MM.1S (cell line): ENCODE measurements around the gene ZNF891.

Source experiments
- DNase-seq: peaks from one replicate; pipeline ENCODE4 v3.0.0-alpha.2; 2015
- H2AFZ ChIP-seq: fragments of 300-600 bp; sonication (generic); 2 replicates; pipeline ENCODE4 v1.6.0; 2016; ENCODE audit warnings: antibody characterized with exemption, low read length
- H3F3A ChIP-seq: fragments of 300-600 bp; sonication (generic); 2 replicates; pipeline ENCODE4 v1.6.1; 2016; ENCODE audit warnings: mild to moderate bottlenecking, antibody characterized with exemption, low read length, moderate library complexity, mixed read lengths; ENCODE audit not compliant: insufficient read depth
- H3K27ac ChIP-seq: fragments of 300-600 bp; sonication (generic); 2 replicates; pipeline ENCODE4 v1.5.1; 2016; ENCODE audit warnings: mild to moderate bottlenecking, low read length
- H3K27me3 ChIP-seq: fragments of 300-600 bp; sonication (generic); replicated peaks from 2 replicates; pipeline ENCODE4 v1.6.0; 2016; ENCODE audit warnings: low read length; ENCODE audit not compliant: insufficient read depth
- H3K36me3 ChIP-seq: fragments of 300-600 bp; sonication (generic); replicated peaks from 2 replicates; pipeline ENCODE4 v1.6.1; 2016; ENCODE audit warnings: mild to moderate bottlenecking, low read length, mixed read lengths; ENCODE audit not compliant: insufficient read depth
- H3K4me1 ChIP-seq: fragments of 300-600 bp; sonication (generic); 2 replicates; pipeline ENCODE4 v1.6.1; 2016; ENCODE audit warnings: low read length, mixed read lengths
- H3K4me2 ChIP-seq: fragments of 300-600 bp; sonication (generic); 2 replicates; pipeline ENCODE4 v1.6.0; 2016; ENCODE audit warnings: low read depth, low read length
- H3K4me3 ChIP-seq: fragments of 300-600 bp; sonication (generic); 2 replicates; pipeline ENCODE4 v1.5.1; 2016; ENCODE audit warnings: low read length, mixed read lengths
- H3K79me2 ChIP-seq: fragments of 300-600 bp; sonication (generic); 2 replicates; pipeline ENCODE4 v1.6.1; 2016; ENCODE audit warnings: mixed run types, low read length, mixed read lengths
- H3K9ac ChIP-seq: fragments of 300-600 bp; sonication (generic); 2 replicates; pipeline ENCODE4 v1.6.1; 2016; ENCODE audit warnings: low read length, mixed read lengths
- H3K9me2 ChIP-seq: fragments of 300-600 bp; sonication (generic); replicated peaks from 2 replicates; pipeline ENCODE4 v1.6.1; 2016; ENCODE audit warnings: mild to moderate bottlenecking, low read length, mixed read lengths; ENCODE audit not compliant: insufficient read depth
- H3K9me3 ChIP-seq: fragments of 300-600 bp; sonication (generic); replicated peaks from 2 replicates; pipeline ENCODE4 v1.6.1; 2016; ENCODE audit warnings: mild to moderate bottlenecking, low read length, mixed read lengths; ENCODE audit not compliant: insufficient read depth
- H4K20me1 ChIP-seq: fragments of 300-600 bp; sonication (generic); 2 replicates; pipeline ENCODE4 v1.6.1; 2016; ENCODE audit warnings: mild to moderate bottlenecking, low read length, moderate library complexity, mixed read lengths; ENCODE audit not compliant: insufficient read depth
- CTCF ChIP-seq: fragments of 300-600 bp; sonication (generic); IDR thresholded peaks from 2 replicates; pipeline ENCODE4 v1.5.1; 2016; ENCODE audit warnings: antibody characterized with exemption, low read length, mixed read lengths
- EZH2 ChIP-seq: fragments of 300-600 bp; sonication (generic); optimal IDR thresholded peaks from 2 replicates; pipeline ENCODE3; 2017; ENCODE audit warnings: low read depth, mild to moderate bottlenecking, antibody characterized with exemption, low read length, mixed read lengths
- EZH2phosphoT487 ChIP-seq: fragments of 300-600 bp; sonication (generic); IDR thresholded peaks from 2 replicates; pipeline ENCODE4 v1.6.1; 2018; ENCODE audit warnings: antibody characterized with exemption, low read length

The ZNF891 gene

GRCh38 chr12:133124674-133125073 is 5.4 kb downstream of the ZNF891 start:
- no peaks in the 10 kb centered on the region for H4K20me1 ChIP-seq
- TF ChIP-seq EZH2phosphoT487 (no peak), CTCF (no peak), EZH2 (no peak)
- H3K9ac ChIP-seq = no peak overlapping the region
- H3K4me2 ChIP-seq = no peak overlapping the region
- no peak overlapping the region for H2AFZ ChIP-seq
- no peaks in the 10 kb centered on the region for H3K9me3 ChIP-seq
- no peaks in the 10 kb centered on the region for H3K9me2 ChIP-seq
- no peaks in the 10 kb centered on the region for H3K27me3 ChIP-seq
- no peaks in the 10 kb centered on the region for H3K36me3 ChIP-seq
- H3K4me3 ChIP-seq = no peak overlapping the region
- H3F3A ChIP-seq = no peaks in the 10 kb centered on the region
- H3K27ac ChIP-seq = no peak overlapping the region
- H3K79me2 ChIP-seq = no peaks in the 10 kb centered on the region
- no peaks in the 10 kb centered on the region for H3K4me1 ChIP-seq
- no peak for DNase-seq

- Histone ChIP-seq H3F3A (no peaks in the 10 kb centered on the region), H3K79me2 (no peaks in the 10 kb centered on the region), H3K4me2 (no peak overlapping the region), H3K9ac (no peak overlapping the region), H4K20me1 (no peaks in the 10 kb centered on the region), H3K9me3 (no peaks in the 10 kb centered on the region), H3K4me1 (no peaks in the 10 kb centered on the region), H3K36me3 (no peaks in the 10 kb centered on the region), H3K27me3 (no peaks in the 10 kb centered on the region), H3K9me2 (no peaks in the 10 kb centered on the region), H2AFZ (no peak overlapping the region), H3K4me3 (no peak overlapping the region), H3K27ac (no peak overlapping the region)
- TF ChIP-seq EZH2phosphoT487 = no peak
- TF ChIP-seq EZH2 = no peak
- TF ChIP-seq CTCF = no peak
- no peak for DNase-seq
Observed at GRCh38 chr12:133120385-133121191, 9.5 kb downstream of the ZNF891 start.

GRCh38 chr12:133108150-133108549 is 21.9 kb downstream of the ZNF891 start:
- H2AFZ ChIP-seq = no peak overlapping the region
- no peak for DNase-seq
- H4K20me1 ChIP-seq = no peaks in the 10 kb centered on the region
- no peak overlapping the region for H3K9ac ChIP-seq
- H3K36me3 ChIP-seq = no peaks in the 10 kb centered on the region; the same call in 1 of the 2 replicates
- H3K27ac ChIP-seq = no peak overlapping the region
- H3K79me2 ChIP-seq = no peaks in the 10 kb centered on the region
- no peak overlapping the region for H3K4me3 ChIP-seq
- TF ChIP-seq CTCF = no peak
- no peak for TF ChIP-seq EZH2phosphoT487
- TF ChIP-seq EZH2 = no peak
- no peak overlapping the region for H3K4me2 ChIP-seq
- no peaks in the 10 kb centered on the region for H3K9me2 ChIP-seq
- H3K9me3 ChIP-seq = no peaks in the 10 kb centered on the region
- no peaks in the 10 kb centered on the region for H3F3A ChIP-seq
- no peaks in the 10 kb centered on the region for H3K4me1 ChIP-seq
- H3K27me3 ChIP-seq = no peaks in the 10 kb centered on the region
